DND-41 (cell line): Measurements from ENCODE around the gene CHST3.

ENCODE experiments used
- ATAC-seq: fragments of 200-7000 bp; cut with Tn5 transposase; 3 replicates; pipeline ENCODE4 v1.9.1; 2021; ENCODE audit warnings: low read depth; ENCODE audit not compliant: insufficient read depth
- DNase-seq: peaks from one replicate; pipeline ENCODE4 v3.0.0-alpha.2; 2020
- H2AFZ ChIP-seq: 2 replicates; pipeline ENCODE4 v1.6.0; 2012; ENCODE audit warnings: low read depth, low read length
- H3K27ac ChIP-seq: 2 replicates; pipeline ENCODE4 v1.5.1; 2012; ENCODE audit warnings: low read length, inconsistent platforms
- H3K27me3 ChIP-seq: fragments of 200-600 bp; sonication (generic); 2 replicates; pipeline ENCODE4 v1.6.0; 2012; ENCODE audit warnings: low read length, mild to moderate bottlenecking, inconsistent platforms; ENCODE audit not compliant: insufficient read depth, poor library complexity
- H3K36me3 ChIP-seq: 2 replicates; pipeline ENCODE4 v1.5.1; 2012; ENCODE audit warnings: low read length, inconsistent platforms; ENCODE audit not compliant: insufficient read depth
- H3K4me1 ChIP-seq: 2 replicates; pipeline ENCODE4 v1.5.1; 2012; ENCODE audit warnings: mild to moderate bottlenecking, low read length; ENCODE audit not compliant: insufficient read depth
- H3K4me2 ChIP-seq: 2 replicates; pipeline ENCODE4 v1.6.0; 2012; ENCODE audit warnings: mild to moderate bottlenecking, moderate library complexity, low read length, inconsistent platforms; ENCODE audit not compliant: insufficient read depth
- H3K4me3 ChIP-seq, 2 experiments: fragments of 200-600 bp in 1 of 2; shearing (Covaris generic) in 1 of 2; 2 replicates each; pipeline ENCODE4 v1.5.1; 2012 to 2016; ENCODE audit warnings: inconsistent platforms in 2 of 2, low read length in 2 of 2, mild to moderate bottlenecking in 2 of 2, low read depth in 1 of 2, moderate library complexity in 1 of 2
- H3K79me2 ChIP-seq: 2 replicates; pipeline ENCODE4 v1.6.0; 2012; ENCODE audit warnings: low read length, inconsistent platforms; ENCODE audit not compliant: insufficient read depth
- H3K9ac ChIP-seq: 2 replicates; pipeline ENCODE4 v1.6.0; 2012; ENCODE audit warnings: low read depth, mild to moderate bottlenecking, inconsistent platforms, low read length, moderate library complexity
- H3K9me3 ChIP-seq: 2 replicates; pipeline ENCODE4 v1.5.1; 2012; ENCODE audit warnings: low read length, moderate library complexity, mild to moderate bottlenecking, inconsistent platforms; ENCODE audit not compliant: insufficient read depth, severe bottlenecking
- H4K20me1 ChIP-seq: 2 replicates; pipeline ENCODE4 v1.6.0; 2012; ENCODE audit warnings: low read length; ENCODE audit not compliant: insufficient read depth
- CTCF ChIP-seq: IDR thresholded peaks from 2 replicates; pipeline ENCODE4 v1.5.1; 2012; ENCODE audit warnings: borderline replicate concordance, low read length, moderate library complexity, mild to moderate bottlenecking; ENCODE audit not compliant: poor library complexity, severe bottlenecking; ENCODE audit errors: extremely low read depth
- EZH2 ChIP-seq: IDR thresholded peaks from 3 replicates; pipeline ENCODE4 v1.6.1; 2012; ENCODE audit warnings: borderline replicate concordance, low read depth, mild to moderate bottlenecking, moderate library complexity, low read length, inconsistent platforms; ENCODE audit not compliant: severe bottlenecking

Gene CHST3

GRCh38 chr10:71979692-71980062, 15.5 kb downstream of the CHST3 start:
- no peaks in the 10 kb centered on the region for H3K9me3 ChIP-seq
- H3K4me1 ChIP-seq = no peaks in the 10 kb centered on the region
- H2AFZ ChIP-seq = no peak overlapping the region
- H3K36me3 ChIP-seq = no peaks in the 10 kb centered on the region
- DNase-seq = no peak
- no peak overlapping the region for H3K4me3 ChIP-seq
- no peak overlapping the region for H3K4me2 ChIP-seq
- H3K79me2 ChIP-seq = no peaks in the 10 kb centered on the region
- no peak for ATAC-seq
- H4K20me1 ChIP-seq = no peaks in the 10 kb centered on the region
- no peak for TF ChIP-seq CTCF
- no peak for TF ChIP-seq EZH2
- H3K27ac ChIP-seq = no peak overlapping the region
- no peak overlapping the region for H3K9ac ChIP-seq
- peaks cover 4% of the 10 kb centered on the region for H3K27me3 ChIP-seq

GRCh38 chr10:71980181-71981014, 16.2 kb downstream of the CHST3 start:
- no peak for DNase-seq
- no peaks in the 10 kb centered on the region for H4K20me1 ChIP-seq
- H3K4me3 ChIP-seq = no peak overlapping the region
- H3K4me2 ChIP-seq = no peak overlapping the region
- H2AFZ ChIP-seq = no peak overlapping the region
- no peak for TF ChIP-seq EZH2
- TF ChIP-seq CTCF = no peak
- H3K9ac ChIP-seq = no peak overlapping the region
- peaks cover 4% of the 10 kb centered on the region for H3K27me3 ChIP-seq
- H3K4me1 ChIP-seq = no peaks in the 10 kb centered on the region
- H3K79me2 ChIP-seq = no peaks in the 10 kb centered on the region
- H3K9me3 ChIP-seq = no peaks in the 10 kb centered on the region
- no peak overlapping the region for H3K27ac ChIP-seq
- H3K36me3 ChIP-seq = no peaks in the 10 kb centered on the region
- ATAC-seq = no peak

GRCh38 chr10:71981015-71981875, 17.1 kb downstream of the CHST3 start:
- no peak overlapping the region for H3K9ac ChIP-seq
- no peaks in the 10 kb centered on the region for H3K4me1 ChIP-seq
- H3K4me3 ChIP-seq = no peak overlapping the region
- no peaks in the 10 kb centered on the region for H3K36me3 ChIP-seq
- DNase-seq = no peak
- no peak overlapping the region for H2AFZ ChIP-seq
- H3K4me2 ChIP-seq = no peak overlapping the region
- no peak overlapping the region for H3K27ac ChIP-seq
- no peak for ATAC-seq
- no peaks in the 10 kb centered on the region for H4K20me1 ChIP-seq
- H3K9me3 ChIP-seq = no peaks in the 10 kb centered on the region
- H3K79me2 ChIP-seq = no peaks in the 10 kb centered on the region
- H3K27me3 ChIP-seq = peaks cover 4% of the 10 kb centered on the region
- no peak for TF ChIP-seq EZH2

- H3K27ac ChIP-seq = no peak overlapping the region
- H3K27me3 ChIP-seq = peaks cover 4% of the 10 kb centered on the region
- no peak overlapping the region for H3K4me3 ChIP-seq
- H3K4me1 ChIP-seq = no peaks in the 10 kb centered on the region
- TF ChIP-seq CTCF (no peak), EZH2 (no peak)
- no peaks in the 10 kb centered on the region for H3K79me2 ChIP-seq
- H3K36me3 ChIP-seq = no peaks in the 10 kb centered on the region
- no peaks in the 10 kb centered on the region for H3K9me3 ChIP-seq
- DNase-seq (no peak), ATAC-seq (no peak)
- no peaks in the 10 kb centered on the region for H4K20me1 ChIP-seq
- H3K9ac ChIP-seq = no peak overlapping the region
- no peak overlapping the region for H2AFZ ChIP-seq
- no peak overlapping the region for H3K4me2 ChIP-seq
Measured at GRCh38 chr10:71981876-71982230, 17.7 kb downstream of the CHST3 start.
